HG03520 (cell line): Measurements from ENCODE around the gene FNIP2.
"Not testable (repeated sequence)": the region's sequence is repeated elsewhere in the genome, so short reads cannot be mapped to it uniquely, and the experiment has no call there.

Experiments
- ATAC-seq: cut with Tn5 transposase; IDR thresholded peaks from one replicate; pipeline ENCODE4 v1.9.1; 2021; ENCODE audit warnings: mild to moderate bottlenecking, moderate library complexity; ENCODE audit not compliant: unreplicated experiment

FNIP2 gene

GRCh38 chr4:158788516-158788915, 19.7 kb downstream of the FNIP2 start:
- no peak for ATAC-seq

- ATAC-seq: no peak
Observed at GRCh38 chr4:158789853-158790252, 21.0 kb downstream of the FNIP2 start.

GRCh38 chr4:158793021-158793420, 24.2 kb downstream of the FNIP2 start:
- no peak for ATAC-seq

- not testable (repeated sequence) for ATAC-seq
Observed at GRCh38 chr4:158793430-158793829, 24.6 kb downstream of the FNIP2 start.

GRCh38 chr4:158796370-158797140, 27.7 kb downstream of the FNIP2 start:
- ATAC-seq: no peak

- no peak for ATAC-seq
Observed at GRCh38 chr4:158798062-158798461, 29.2 kb downstream of the FNIP2 start.

GRCh38 chr4:158799013-158799770, 30.4 kb downstream of the FNIP2 start:
- no peak for ATAC-seq

- no peak for ATAC-seq
Observed at GRCh38 chr4:158799856-158800255, 31.0 kb downstream of the FNIP2 start.

- ATAC-seq: no peak
Observed at GRCh38 chr4:158801066-158801465, 32.2 kb downstream of the FNIP2 start.

GRCh38 chr4:158801677-158802076, 32.9 kb downstream of the FNIP2 start:
- ATAC-seq: no peak

GRCh38 chr4:158802914-158803313, 34.1 kb downstream of the FNIP2 start:
- ATAC-seq: no peak

- ATAC-seq: no peak
Observed at GRCh38 chr4:158805635-158806471, 37.0 kb downstream of the FNIP2 start.

- ATAC-seq: no peak
Observed at GRCh38 chr4:158807691-158808090, 38.9 kb downstream of the FNIP2 start.

- no peak for ATAC-seq
Observed at GRCh38 chr4:158808399-158808798, 39.6 kb downstream of the FNIP2 start.

GRCh38 chr4:158809208-158809607, 40.4 kb downstream of the FNIP2 start:
- not testable (repeated sequence) for ATAC-seq

- peak; percentile 85 for ATAC-seq
Observed at GRCh38 chr4:158809611-158810486, 41.0 kb downstream of the FNIP2 start.

- no peak for ATAC-seq
Observed at GRCh38 chr4:158810487-158811215, 41.8 kb downstream of the FNIP2 start.

- no peak for ATAC-seq
Observed at GRCh38 chr4:158811216-158811540, 42.4 kb downstream of the FNIP2 start.

- ATAC-seq: no peak
Observed at GRCh38 chr4:158811704-158812103, 42.9 kb downstream of the FNIP2 start.

GRCh38 chr4:158812133-158812532, 43.3 kb downstream of the FNIP2 start:
- ATAC-seq: no peak
